A673 (cell line): ENCODE data around the gene FAHD2A.

Source experiments
- EZH2 ChIP-seq: fragments of 200-600 bp; sonication (generic); IDR thresholded peaks from 2 replicates; pipeline ENCODE4 v1.6.1; 2017; ENCODE audit warnings: borderline replicate concordance, low read depth, mild to moderate bottlenecking, mixed read lengths, antibody characterized with exemption, low read length; ENCODE audit not compliant: poor library complexity, severe bottlenecking
- TF ChIP-seq, protein P1 (sequence below): fragments of 300-800, 200-600 bp; sonication (generic); conservative IDR thresholded peaks from 2 replicates; pipeline ENCODE4 v1.5.1; 2017; ENCODE audit warnings: low read depth, mild to moderate bottlenecking, antibody characterized with exemption, low read length, moderate library complexity, mixed read lengths

DNA sequence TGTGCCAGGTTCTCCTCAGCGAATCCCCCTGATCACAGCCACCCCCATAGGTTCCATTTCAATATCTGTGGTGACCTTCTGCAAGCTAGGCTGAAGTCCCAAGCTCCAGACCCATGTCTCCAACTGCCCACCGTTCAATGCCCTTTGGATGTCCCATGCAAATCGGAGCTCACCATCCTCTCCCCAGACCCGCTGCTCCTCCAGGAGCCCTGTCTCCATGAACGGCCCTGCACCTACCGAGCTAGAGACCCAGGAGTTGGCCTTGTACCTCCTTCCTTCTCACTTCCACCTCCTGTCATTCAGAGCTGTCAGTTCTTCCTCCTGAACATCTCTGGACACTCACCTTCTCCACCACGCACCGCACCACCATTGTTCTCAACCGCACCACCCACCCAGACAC lies 1.0 kb upstream of the FAHD2A start:
- TF ChIP-seq, protein P1, sequence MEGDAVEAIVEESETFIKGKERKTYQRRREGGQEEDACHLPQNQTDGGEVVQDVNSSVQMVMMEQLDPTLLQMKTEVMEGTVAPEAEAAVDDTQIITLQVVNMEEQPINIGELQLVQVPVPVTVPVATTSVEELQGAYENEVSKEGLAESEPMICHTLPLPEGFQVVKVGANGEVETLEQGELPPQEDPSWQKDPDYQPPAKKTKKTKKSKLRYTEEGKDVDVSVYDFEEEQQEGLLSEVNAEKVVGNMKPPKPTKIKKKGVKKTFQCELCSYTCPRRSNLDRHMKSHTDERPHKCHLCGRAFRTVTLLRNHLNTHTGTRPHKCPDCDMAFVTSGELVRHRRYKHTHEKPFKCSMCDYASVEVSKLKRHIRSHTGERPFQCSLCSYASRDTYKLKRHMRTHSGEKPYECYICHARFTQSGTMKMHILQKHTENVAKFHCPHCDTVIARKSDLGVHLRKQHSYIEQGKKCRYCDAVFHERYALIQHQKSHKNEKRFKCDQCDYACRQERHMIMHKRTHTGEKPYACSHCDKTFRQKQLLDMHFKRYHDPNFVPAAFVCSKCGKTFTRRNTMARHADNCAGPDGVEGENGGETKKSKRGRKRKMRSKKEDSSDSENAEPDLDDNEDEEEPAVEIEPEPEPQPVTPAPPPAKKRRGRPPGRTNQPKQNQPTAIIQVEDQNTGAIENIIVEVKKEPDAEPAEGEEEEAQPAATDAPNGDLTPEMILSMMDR, result no peak
- TF ChIP-seq EZH2, result no peak
